HG03565 (cell line): ENCODE data around the gene MSLN.
"Not testable (repeated sequence)": the region's sequence is repeated elsewhere in the genome, so short reads cannot be mapped to it uniquely, and the experiment has no call there.

ENCODE experiments used
- ATAC-seq: cut with Tn5 transposase; IDR thresholded peaks from one replicate; pipeline ENCODE4 v1.9.1; 2021; ENCODE audit warnings: mild to moderate bottlenecking, moderate library complexity; ENCODE audit not compliant: unreplicated experiment

MSLN gene

GRCh38 chr16:770411-770810, 9.9 kb downstream of the MSLN start:
- ATAC-seq: no peak

GRCh38 chr16:772959-773358, 12.4 kb downstream of the MSLN start:
- ATAC-seq: no peak

GRCh38 chr16:774086-775001, 13.8 kb downstream of the MSLN start:
- ATAC-seq: no peak

- ATAC-seq: no peak
These were observed 14.8 kb downstream of the MSLN start for GRCh38 chr16:775236-775796.

- not testable (repeated sequence) for ATAC-seq
These were observed 15.8 kb downstream of the MSLN start for GRCh38 chr16:776298-776697.

- ATAC-seq: no peak
These were observed 16.3 kb downstream of the MSLN start for GRCh38 chr16:776824-777223.

- ATAC-seq: no peak
These were observed 17.3 kb downstream of the MSLN start for GRCh38 chr16:777826-778225.

GRCh38 chr16:778447-778846, 17.9 kb downstream of the MSLN start:
- no peak for ATAC-seq

GRCh38 chr16:778909-779527, 18.5 kb downstream of the MSLN start:
- ATAC-seq: no peak

- no peak for ATAC-seq
These were observed 19.0 kb downstream of the MSLN start for GRCh38 chr16:779561-779960.

- no peak for ATAC-seq
These were observed 19.8 kb downstream of the MSLN start for GRCh38 chr16:780296-780695.

GRCh38 chr16:781346-782010, 20.9 kb downstream of the MSLN start:
- no peak for ATAC-seq

GRCh38 chr16:782258-782657, 21.7 kb downstream of the MSLN start:
- ATAC-seq: no peak

- no peak for ATAC-seq
These were observed 22.4 kb downstream of the MSLN start for GRCh38 chr16:782766-783403.

GRCh38 chr16:783404-784161, 23.0 kb downstream of the MSLN start:
- ATAC-seq: no peak

- ATAC-seq: no peak
These were observed 23.9 kb downstream of the MSLN start for GRCh38 chr16:784431-784830.

- ATAC-seq: no peak
These were observed 25.3 kb downstream of the MSLN start for GRCh38 chr16:785563-786535.

- no peak for ATAC-seq
These were observed 26.9 kb downstream of the MSLN start for GRCh38 chr16:787321-787966.

GRCh38 chr16:787978-788398, 27.5 kb downstream of the MSLN start, which contains the start of gene RPUSD1:
Gene RPUSD1, minus strand, starts transcription at chr16:788381. Its CDS starts 644 bp downstream, at chr16:787737.
- no peak for ATAC-seq
